Measurements from ENCODE around the gene PSME2.

GRCh38 chr14:24139272-24139934 is 7.0 kb downstream of the PSME2 start:
- TF ChIP-seq CTCF (IDR thresholded peaks at IDR 0.05) = no peak
- TF ChIP-seq REST (IDR thresholded peaks at IDR 0.05; ENCODE audit: insufficient read depth in 1 of 2, low read depth in 2 of 2, low read length in 1 of 2) = no peak
- TF ChIP-seq SIN3A (IDR thresholded peaks at IDR 0.05; ENCODE audit: borderline replicate concordance, insufficient read depth, low read depth, low read length) = no peak
